ENCODE data around the gene OVCA2. TPM values are rescaled to one million over a fixed set of nuclear protein-coding genes. Genes with fewer than 3 reads are reported as not detected.

OVCA2 gene
- polyA plus RNA-seq, 4 donors = 28.9 to 90.5 (median 73.0) TPM

DNA sequence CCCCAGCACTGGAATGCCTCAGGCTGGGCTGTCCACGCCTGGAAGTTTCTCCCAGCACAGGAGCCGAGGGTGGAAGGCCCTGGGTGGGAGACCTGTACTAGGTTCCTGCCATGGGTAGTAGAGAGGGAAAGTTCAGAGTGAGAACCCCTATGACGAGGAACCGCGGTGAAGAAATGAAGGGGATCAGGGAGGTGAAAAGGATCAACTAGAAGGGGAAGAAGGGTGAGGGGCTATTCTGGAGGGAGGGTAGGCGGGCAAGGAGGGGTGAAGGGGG is 18.5 kb downstream of the OVCA2 start:
- FAIRE-seq (no peak), DNase-seq (no peak)
- peak overlapping the region; percentile 63 to 89 (median 67) for H3K27ac ChIP-seq (ENCODE audit: low read depth in 1 of 3, low read length in 2 of 3)
- H3K9me3 ChIP-seq (ENCODE audit: control insufficient read depth in 2 of 2, insufficient read depth in 1 of 2, low read depth in 1 of 2, low read length in 1 of 2) = no peaks in the 10 kb centered on the region
- peaks cover 2 to 35% (median 7%) of the 10 kb centered on the region in 3 donors for H3K27me3 ChIP-seq (ENCODE audit: control insufficient read depth in 3 of 3, insufficient read depth in 3 of 3, low read length in 3 of 3)
- 73 to 91% (median 88%) methylated on average over 6 of the region's 6 CpGs for WGBS, 3 donors
- H3K4me3 ChIP-seq (ENCODE audit: low read depth in 1 of 3, low read length in 3 of 3) = peak overlapping the region in 1 of 3 donors; percentile 17
- peaks cover 0 to 48% (median 2%) of the 10 kb centered on the region in 3 donors for H3K4me1 ChIP-seq (ENCODE audit: control insufficient read depth in 3 of 3, insufficient read depth in 2 of 3, low read depth in 1 of 3, low read length in 2 of 3)
- H3K36me3 ChIP-seq (ENCODE audit: control insufficient read depth in 3 of 3, insufficient read depth in 2 of 3, low read depth in 1 of 3, low read length in 3 of 3) = peaks cover 5 to 76% (median 8%) of the 10 kb centered on the region in 3 donors

GRCh38 chr17:2060681-2061440 is 19.0 kb downstream of the OVCA2 start:
- no peak for DNase-seq

DNA sequence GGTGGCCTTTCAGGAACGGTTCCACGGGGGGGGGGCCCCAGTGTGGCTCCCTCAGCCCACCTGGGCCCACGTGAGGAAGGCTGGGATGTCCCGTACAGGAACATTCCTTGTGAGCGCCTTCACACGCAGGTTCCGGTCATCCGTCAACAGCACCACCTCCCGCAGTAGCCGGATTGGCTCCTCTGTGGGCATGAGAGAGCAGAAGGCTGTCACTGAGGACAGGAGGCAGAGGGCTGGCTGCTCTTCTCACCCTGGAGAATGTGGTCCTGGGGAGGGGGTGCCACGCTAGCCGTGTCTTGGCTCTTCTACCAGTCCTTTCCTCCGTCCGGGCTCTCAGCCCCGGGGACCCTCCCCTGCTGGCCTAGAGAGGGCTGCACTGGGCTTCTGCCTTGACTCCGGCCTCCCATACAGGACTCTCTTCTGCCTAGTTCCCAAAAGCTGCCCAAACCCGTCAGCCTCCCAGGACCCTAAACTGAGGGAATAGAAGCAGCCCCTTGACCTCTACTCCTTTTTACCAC is 19.7 kb downstream of the OVCA2 start:
- peaks cover 2 to 30% (median 7%) of the 10 kb centered on the region in 3 donors for H3K27me3 ChIP-seq (ENCODE audit: control insufficient read depth in 3 of 3, insufficient read depth in 3 of 3, low read length in 3 of 3)
- H3K4me3 ChIP-seq (ENCODE audit: low read depth in 1 of 3, low read length in 3 of 3) = no peak overlapping the region
- H3K27ac ChIP-seq (ENCODE audit: low read depth in 1 of 3, low read length in 2 of 3) = peak overlapping the region; percentile 63 to 89 (median 67)
- 72 to 84% (median 81%) methylated on average over 17 of the region's 17 CpGs for WGBS, 3 donors
- no peaks in the 10 kb centered on the region for H3K9me3 ChIP-seq (ENCODE audit: control insufficient read depth in 2 of 2, insufficient read depth in 1 of 2, low read depth in 1 of 2, low read length in 1 of 2)
- peaks cover 5 to 83% (median 8%) of the 10 kb centered on the region in 3 donors for H3K36me3 ChIP-seq (ENCODE audit: control insufficient read depth in 3 of 3, insufficient read depth in 2 of 3, low read depth in 1 of 3, low read length in 3 of 3)
- DNase-seq (no peak), FAIRE-seq (no peak)
- H3K4me1 ChIP-seq (ENCODE audit: control insufficient read depth in 3 of 3, insufficient read depth in 2 of 3, low read depth in 1 of 3, low read length in 2 of 3) = peaks cover 0 to 54% (median 4%) of the 10 kb centered on the region in 3 donors

More at GRCh38 chr17:2060681-2061440, 19.0 kb downstream of the OVCA2 start:
- H3K27ac ChIP-seq (ENCODE audit: low read depth in 1 of 3, low read length in 2 of 3) = peak overlapping the region; percentile 63 to 89 (median 67)
- H3K36me3 ChIP-seq (ENCODE audit: control insufficient read depth in 3 of 3, insufficient read depth in 2 of 3, low read depth in 1 of 3, low read length in 3 of 3) = peaks cover 5 to 81% (median 8%) of the 10 kb centered on the region in 3 donors
- H3K4me3 ChIP-seq (ENCODE audit: low read depth in 1 of 3, low read length in 3 of 3) = no peak overlapping the region
- no peak for FAIRE-seq
- WGBS, 3 donors = 68 to 86% (median 72%) methylated on average over 21 of the region's 21 CpGs
- no peaks in the 10 kb centered on the region for H3K9me3 ChIP-seq (ENCODE audit: control insufficient read depth in 2 of 2, insufficient read depth in 1 of 2, low read depth in 1 of 2, low read length in 1 of 2)
- peaks cover 0 to 53% (median 4%) of the 10 kb centered on the region in 3 donors for H3K4me1 ChIP-seq (ENCODE audit: control insufficient read depth in 3 of 3, insufficient read depth in 2 of 3, low read depth in 1 of 3, low read length in 2 of 3)
- peaks cover 2 to 35% (median 7%) of the 10 kb centered on the region in 3 donors for H3K27me3 ChIP-seq (ENCODE audit: control insufficient read depth in 3 of 3, insufficient read depth in 3 of 3, low read length in 3 of 3)

DNA sequence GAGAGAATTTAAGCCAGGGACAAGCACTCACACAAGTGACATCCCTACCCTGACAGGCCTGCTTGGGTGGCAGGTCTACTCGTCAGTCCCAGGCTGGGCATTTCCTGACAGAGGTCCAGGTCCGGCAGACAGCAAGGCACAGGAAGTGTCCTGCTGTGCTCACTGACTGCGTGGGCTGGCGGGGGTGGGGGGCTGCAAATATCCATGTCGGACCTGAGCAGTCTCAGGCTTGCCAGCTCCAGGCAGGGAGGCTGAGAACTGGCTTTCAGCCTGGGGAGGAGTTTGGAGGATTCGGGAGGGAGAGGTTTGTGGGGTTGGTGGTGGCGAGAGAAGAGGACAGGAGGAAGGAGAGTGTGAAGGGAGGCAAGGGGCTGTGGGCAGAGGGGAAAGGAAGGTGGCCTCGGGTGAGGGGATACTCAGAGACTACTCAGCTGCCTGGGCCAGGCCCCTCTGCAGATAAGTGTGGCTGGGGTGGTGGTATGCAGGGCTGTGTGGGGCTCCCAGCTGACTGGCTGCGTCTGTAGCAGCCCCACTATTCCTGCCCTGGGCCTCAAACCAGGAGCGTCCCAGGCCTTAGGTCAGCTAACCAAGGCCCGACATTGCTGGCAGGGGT is 20.9 kb downstream of the OVCA2 start:
- DNase-seq (no peak), FAIRE-seq (no peak)
- H3K4me3 ChIP-seq (ENCODE audit: low read depth in 1 of 3, low read length in 3 of 3) = no peak overlapping the region
- 49 to 79% (median 67%) methylated on average over 11 of the region's 11 CpGs for WGBS, 3 donors
- H3K36me3 ChIP-seq (ENCODE audit: control insufficient read depth in 3 of 3, insufficient read depth in 2 of 3, low read depth in 1 of 3, low read length in 3 of 3) = peaks cover 5 to 91% (median 8%) of the 10 kb centered on the region in 3 donors
- peaks cover 0 to 64% (median 4%) of the 10 kb centered on the region in 3 donors for H3K4me1 ChIP-seq (ENCODE audit: control insufficient read depth in 3 of 3, insufficient read depth in 2 of 3, low read depth in 1 of 3, low read length in 2 of 3)
- H3K27me3 ChIP-seq (ENCODE audit: control insufficient read depth in 3 of 3, insufficient read depth in 3 of 3, low read length in 3 of 3) = peaks cover 2 to 26% (median 5%) of the 10 kb centered on the region in 3 donors
- H3K27ac ChIP-seq (ENCODE audit: low read depth in 1 of 3, low read length in 2 of 3) = peak overlapping the region; percentile 43 to 79 (median 63)
- no peaks in the 10 kb centered on the region for H3K9me3 ChIP-seq (ENCODE audit: control insufficient read depth in 2 of 2, insufficient read depth in 1 of 2, low read depth in 1 of 2, low read length in 1 of 2)

GRCh38 chr17:2063261-2064146 is 21.7 kb downstream of the OVCA2 start:
- WGBS, 3 donors = 62 to 86% (median 68%) methylated on average over 16 of the region's 16 CpGs

GRCh38 chr17:2064147-2064489 is 22.3 kb downstream of the OVCA2 start:
- no peak for DNase-seq
- peaks cover 5 to 97% (median 5%) of the 10 kb centered on the region in 3 donors for H3K36me3 ChIP-seq (ENCODE audit: control insufficient read depth in 3 of 3, insufficient read depth in 2 of 3, low read depth in 1 of 3, low read length in 3 of 3)
- no peak overlapping the region for H3K4me3 ChIP-seq (ENCODE audit: low read depth in 1 of 3, low read length in 3 of 3)
- peaks cover 0 to 71% (median 4%) of the 10 kb centered on the region in 3 donors for H3K4me1 ChIP-seq (ENCODE audit: control insufficient read depth in 3 of 3, insufficient read depth in 2 of 3, low read depth in 1 of 3, low read length in 2 of 3)
- peaks cover 0 to 15% (median 0%) of the 10 kb centered on the region in 3 donors for H3K27me3 ChIP-seq (ENCODE audit: control insufficient read depth in 3 of 3, insufficient read depth in 3 of 3, low read length in 3 of 3)
- peak overlapping the region; percentile 27 to 88 (median 63) for H3K27ac ChIP-seq (ENCODE audit: low read depth in 1 of 3, low read length in 2 of 3)
- no peaks in the 10 kb centered on the region for H3K9me3 ChIP-seq (ENCODE audit: control insufficient read depth in 2 of 2, insufficient read depth in 1 of 2, low read depth in 1 of 2, low read length in 1 of 2)
- WGBS, 3 donors = 59 to 76% (median 64%) methylated on average over 5 of the region's 5 CpGs
- no peak for FAIRE-seq

More at GRCh38 chr17:2063261-2064146, 21.7 kb downstream of the OVCA2 start:
- Histone ChIP-seq H3K4me3 (ENCODE audit: low read depth in 1 of 3, low read length in 3 of 3) (no peak overlapping the region), H3K9me3 (ENCODE audit: control insufficient read depth in 2 of 2, insufficient read depth in 1 of 2, low read depth in 1 of 2, low read length in 1 of 2) (no peaks in the 10 kb centered on the region), H3K36me3 (ENCODE audit: control insufficient read depth in 3 of 3, insufficient read depth in 2 of 3, low read depth in 1 of 3, low read length in 3 of 3) (peaks cover 5 to 93% (median 8%) of the 10 kb centered on the region in 3 donors), H3K4me1 (ENCODE audit: control insufficient read depth in 3 of 3, insufficient read depth in 2 of 3, low read depth in 1 of 3, low read length in 2 of 3) (peaks cover 0 to 66% (median 4%) of the 10 kb centered on the region in 3 donors), H3K27me3 (ENCODE audit: control insufficient read depth in 3 of 3, insufficient read depth in 3 of 3, low read length in 3 of 3) (peaks cover 0 to 19% (median 2%) of the 10 kb centered on the region in 3 donors), H3K27ac (ENCODE audit: low read depth in 1 of 3, low read length in 2 of 3) (peak overlapping the region; percentile 62 to 88 (median 63))
- FAIRE-seq (no peak), DNase-seq (peak in 1 of 2 donors; percentile 8)

- DNase-seq (peak in 1 of 2 donors; percentile 8), FAIRE-seq (no peak)
- Histone ChIP-seq H3K27ac (ENCODE audit: low read depth in 1 of 3, low read length in 2 of 3) (peak overlapping the region; percentile 27 to 88 (median 63)), H3K9me3 (ENCODE audit: control insufficient read depth in 2 of 2, insufficient read depth in 1 of 2, low read depth in 1 of 2, low read length in 1 of 2) (no peaks in the 10 kb centered on the region), H3K27me3 (ENCODE audit: control insufficient read depth in 3 of 3, insufficient read depth in 3 of 3, low read length in 3 of 3) (peaks cover 0 to 11% (median 0%) of the 10 kb centered on the region in 3 donors), H3K4me1 (ENCODE audit: control insufficient read depth in 3 of 3, insufficient read depth in 2 of 3, low read depth in 1 of 3, low read length in 2 of 3) (peaks cover 0 to 67% (median 4%) of the 10 kb centered on the region in 3 donors), H3K4me3 (ENCODE audit: low read depth in 1 of 3, low read length in 3 of 3) (no peak overlapping the region), H3K36me3 (ENCODE audit: control insufficient read depth in 3 of 3, insufficient read depth in 2 of 3, low read depth in 1 of 3, low read length in 3 of 3) (peaks cover under 1 to 95% (median 5%) of the 10 kb centered on the region in 3 donors)
- 59 to 87% (median 71%) methylated on average over 6 of the region's 6 CpGs for WGBS, 3 donors
These were observed 22.7 kb downstream of the OVCA2 start for GRCh38 chr17:2064520-2064971.

All from small intestine (tissue), 7 donors.